ENCODE results near the gene SMYD2. TPM values are rescaled to one million over a fixed set of nuclear protein-coding genes. Genes with fewer than 3 reads are reported as not detected.

SMYD2 gene
- total RNA-seq, 1 donor from 2014 or later: 20.0 TPM

GRCh38 chr1:214328770-214329469 is 48.0 kb downstream of the SMYD2 start:
- DNase-seq (ENCODE audit: low read depth): peak; percentile 85

DNA sequence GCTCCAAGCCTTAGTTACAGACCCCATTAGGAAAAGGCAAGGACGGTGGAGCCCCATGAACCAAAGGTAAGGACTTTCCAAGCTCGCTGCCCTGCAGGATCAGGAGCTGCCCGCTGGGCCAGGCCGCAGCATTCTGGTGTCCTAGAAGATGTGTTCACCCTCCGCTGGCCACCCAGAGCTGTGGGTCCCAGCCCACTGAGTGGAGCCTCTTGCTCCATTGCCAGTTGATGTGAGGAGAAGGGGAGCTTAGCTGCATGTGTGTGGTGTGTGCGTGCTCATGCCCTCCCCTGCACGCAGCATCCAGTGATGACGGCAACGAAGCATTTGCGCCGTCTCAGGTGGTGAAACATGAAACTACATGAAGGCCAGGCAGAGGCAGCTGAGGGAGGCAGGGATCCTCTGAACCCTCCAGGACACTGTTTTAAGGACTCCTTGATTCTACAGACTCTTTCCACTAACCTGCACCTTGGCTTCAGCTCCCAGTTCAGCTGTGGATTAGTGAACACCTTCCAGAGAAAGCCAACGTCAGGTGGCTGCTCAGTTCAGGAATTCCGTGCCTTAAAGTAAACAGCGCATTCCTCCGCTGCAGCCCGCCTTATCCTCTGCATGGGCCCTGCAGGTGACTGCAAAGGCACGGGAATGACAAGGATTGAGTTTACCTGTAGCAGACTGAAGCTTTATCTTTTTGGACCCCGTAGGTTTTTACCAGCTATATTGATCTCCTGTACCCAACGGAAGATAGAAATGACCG is 48.7 kb downstream of the SMYD2 start:
- no peak for DNase-seq (ENCODE audit: low read depth)

DNA sequence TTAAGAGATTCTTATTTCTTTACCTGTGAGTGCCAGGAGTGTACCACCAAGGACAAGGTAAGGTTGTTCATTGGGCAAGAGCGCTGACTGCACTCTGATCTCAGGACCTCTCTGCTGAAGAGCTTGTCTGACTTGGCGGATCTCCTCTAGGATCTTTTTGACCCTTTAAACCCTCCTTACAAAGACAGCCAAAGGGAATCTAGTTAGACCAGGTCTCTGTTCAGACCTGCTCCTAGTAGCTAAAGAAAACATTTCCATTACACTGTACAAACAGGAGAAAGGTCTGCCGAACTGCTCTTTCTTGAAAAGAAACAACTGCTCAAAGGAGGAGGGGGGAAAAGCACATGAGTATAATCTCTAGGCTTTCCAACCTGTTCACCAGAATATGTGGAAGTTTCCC is 49.3 kb downstream of the SMYD2 start:
- DNase-seq (ENCODE audit: low read depth): no peak

DNA sequence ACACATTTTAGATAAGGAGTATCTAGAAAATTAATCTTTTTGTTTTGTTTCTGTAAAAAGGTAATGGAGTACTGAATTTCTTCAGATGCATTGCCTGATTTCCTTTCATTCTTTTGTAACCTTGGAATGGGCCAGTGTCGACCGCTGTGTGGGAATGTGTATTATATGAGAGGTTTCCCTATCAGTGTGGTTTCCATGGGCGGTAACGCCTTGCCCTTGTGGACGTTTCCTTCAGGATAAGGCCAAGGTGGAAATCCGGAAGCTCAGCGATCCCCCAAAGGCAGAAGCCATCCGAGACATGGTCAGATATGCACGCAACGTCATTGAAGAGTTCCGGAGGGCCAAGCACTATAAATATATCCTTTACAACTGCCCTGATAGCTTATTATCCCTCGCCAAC is 49.8 kb downstream of the SMYD2 start:
- no peak for DNase-seq (ENCODE audit: low read depth)

DNA sequence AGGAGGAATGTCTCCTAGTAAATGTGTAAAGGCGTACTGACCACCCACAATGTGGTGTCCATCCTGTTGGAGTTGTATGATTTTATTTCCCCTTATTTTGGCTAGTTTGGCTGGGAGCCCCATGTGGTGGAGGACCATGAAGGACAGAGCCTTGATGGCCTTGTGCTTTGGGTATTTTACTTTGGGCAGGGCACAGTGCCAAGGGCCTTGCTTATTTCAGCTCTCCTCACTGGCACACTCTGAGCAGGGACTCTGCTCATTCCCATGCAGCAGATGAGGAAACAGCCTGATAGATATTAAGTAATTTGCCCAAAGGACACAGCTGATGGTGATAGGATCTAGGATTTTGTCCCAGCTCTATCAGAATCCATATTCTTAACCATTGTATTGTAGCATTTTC is 50.2 kb downstream of the SMYD2 start:
- no peak for DNase-seq (ENCODE audit: low read depth)

DNA sequence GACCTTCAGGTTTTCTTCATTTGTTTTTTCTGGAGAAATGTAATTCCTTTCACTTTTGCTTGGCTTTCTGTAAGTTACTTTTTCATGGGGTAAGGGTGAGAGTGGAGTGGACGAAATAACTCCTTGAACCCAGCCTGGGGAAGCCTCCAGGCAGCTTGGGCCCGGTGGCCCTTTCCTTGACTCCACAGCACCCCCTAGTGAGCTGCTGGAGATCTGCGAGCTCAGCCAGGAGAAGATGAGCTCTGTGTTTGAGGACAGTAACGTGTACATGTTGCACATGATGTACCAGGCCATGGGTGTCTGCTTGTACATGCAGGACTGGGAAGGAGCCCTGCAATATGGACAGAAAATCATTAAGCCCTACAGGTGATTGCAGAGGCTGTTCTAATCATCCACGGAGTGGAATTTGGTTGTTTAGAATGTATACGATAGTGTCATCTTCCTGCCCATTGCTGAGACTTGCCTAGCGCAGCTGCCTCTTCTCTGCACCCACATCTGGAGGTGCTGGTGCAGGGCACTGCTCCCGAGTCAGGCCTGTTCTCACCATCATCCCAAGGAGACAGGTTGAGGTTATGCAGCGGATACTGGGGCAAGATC is 51.0 kb downstream of the SMYD2 start:
- peak; percentile 33 for DNase-seq (ENCODE audit: low read depth)

DNA sequence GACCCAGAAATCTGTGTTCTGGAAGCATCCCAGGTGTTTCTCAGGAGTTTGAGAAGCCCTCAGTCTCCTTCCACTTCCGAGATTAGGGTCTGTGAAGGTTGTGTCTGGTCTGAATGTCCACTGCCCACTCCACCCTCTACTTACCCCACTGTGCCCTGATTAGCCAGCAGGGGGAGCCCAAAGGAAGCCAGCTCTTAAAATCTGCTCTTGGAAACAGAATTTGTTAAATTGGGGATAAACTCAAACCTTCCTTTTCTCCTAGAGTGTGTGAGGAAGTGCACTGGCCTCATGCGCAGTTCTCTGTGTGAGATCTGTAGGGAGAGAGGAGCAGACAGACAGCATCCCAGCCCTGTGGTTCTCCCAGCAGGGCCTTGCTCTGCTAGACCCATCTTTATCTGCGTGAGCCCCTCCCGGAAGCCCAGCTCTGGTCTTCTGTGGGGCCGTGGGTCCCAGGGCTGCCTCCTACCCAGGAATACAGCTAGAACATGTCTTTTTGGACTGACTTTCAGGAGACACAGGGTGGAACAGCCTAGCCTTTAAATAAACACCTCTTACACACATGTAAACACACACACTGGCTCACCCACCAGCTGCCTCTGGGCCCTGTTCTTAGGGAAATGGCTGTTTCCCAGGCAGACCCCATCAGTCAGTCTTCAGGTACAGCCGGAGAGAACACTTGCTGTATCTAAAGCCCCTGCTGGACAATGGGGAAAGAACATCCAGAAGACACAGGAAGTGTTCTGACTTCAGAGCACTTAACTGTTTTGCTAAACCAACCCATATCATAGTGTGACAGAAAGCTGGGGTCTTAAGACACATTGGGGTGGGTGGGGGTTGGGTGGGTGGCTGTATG is 52.2 kb downstream of the SMYD2 start:
- DNase-seq (ENCODE audit: low read depth): peak; percentile 72

DNA sequence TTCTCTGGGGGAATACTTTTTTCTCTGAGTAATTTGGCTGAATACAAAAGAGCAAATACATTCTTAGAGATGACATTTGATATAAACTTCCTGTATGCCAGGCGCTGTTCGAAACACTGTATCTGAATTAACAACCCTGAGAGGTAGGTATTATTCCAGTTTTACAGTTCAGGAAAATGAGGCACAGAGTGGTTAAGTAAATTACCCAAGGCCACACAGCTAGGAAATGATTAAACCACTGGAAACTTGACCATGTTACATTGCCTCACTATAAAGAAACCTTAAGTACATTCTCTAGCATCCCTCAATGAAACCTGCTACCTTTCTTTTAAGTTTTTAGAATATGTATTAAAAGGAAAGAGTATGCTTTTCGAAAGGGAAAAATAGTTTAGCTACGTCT is 54.6 kb downstream of the SMYD2 start:
- no peak for DNase-seq (ENCODE audit: low read depth)

GRCh38 chr1:214337015-214337414 is 56.1 kb downstream of the SMYD2 start:
- peak; percentile 32 for DNase-seq (ENCODE audit: low read depth)

DNA sequence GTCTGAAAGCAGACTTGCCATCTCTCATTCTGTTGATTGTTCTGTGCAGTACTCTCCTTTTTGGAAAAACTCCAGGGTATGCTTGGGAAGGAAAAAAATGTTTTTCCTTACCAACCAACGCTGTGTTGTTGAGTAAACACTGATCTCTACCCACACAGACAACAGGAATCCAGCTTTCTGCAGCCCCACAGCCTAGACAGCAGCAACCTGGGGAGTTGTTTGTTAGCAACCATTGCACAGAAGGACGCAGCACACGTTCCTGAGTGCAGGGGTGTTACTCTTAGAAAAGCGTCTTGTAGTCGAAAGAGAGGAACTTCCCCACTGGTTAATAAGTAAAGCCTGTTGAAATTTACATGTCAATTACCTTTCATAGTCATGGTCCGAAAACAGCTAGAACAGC is 56.6 kb downstream of the SMYD2 start:
- DNase-seq (ENCODE audit: low read depth): peak; percentile 71

GRCh38 chr1:214338212-214338611 is 57.3 kb downstream of the SMYD2 start:
- no peak for DNase-seq (ENCODE audit: low read depth)

GRCh38 chr1:214341459-214341858 is 60.5 kb downstream of the SMYD2 start:
- DNase-seq (ENCODE audit: low read depth): no peak

DNA sequence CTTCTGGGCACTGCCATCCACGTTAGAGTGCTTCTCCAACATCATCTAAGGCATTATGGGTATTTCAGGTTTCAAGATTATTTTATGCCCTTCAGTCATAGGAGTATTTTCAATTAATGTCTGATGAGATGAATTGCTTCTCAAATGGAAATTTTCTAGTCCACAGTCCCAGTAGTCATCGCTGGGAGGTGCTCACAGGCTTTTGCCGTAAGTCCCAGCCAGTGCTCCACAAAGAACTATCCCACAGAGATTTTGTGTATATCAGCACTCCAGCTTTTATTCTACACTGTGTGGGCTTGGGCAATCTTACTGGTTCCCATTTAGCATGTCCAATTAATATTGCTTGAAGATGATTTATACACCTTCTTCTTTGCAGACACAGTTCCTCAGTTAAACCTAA is 61.0 kb downstream of the SMYD2 start:
- no peak for DNase-seq (ENCODE audit: low read depth)

DNA sequence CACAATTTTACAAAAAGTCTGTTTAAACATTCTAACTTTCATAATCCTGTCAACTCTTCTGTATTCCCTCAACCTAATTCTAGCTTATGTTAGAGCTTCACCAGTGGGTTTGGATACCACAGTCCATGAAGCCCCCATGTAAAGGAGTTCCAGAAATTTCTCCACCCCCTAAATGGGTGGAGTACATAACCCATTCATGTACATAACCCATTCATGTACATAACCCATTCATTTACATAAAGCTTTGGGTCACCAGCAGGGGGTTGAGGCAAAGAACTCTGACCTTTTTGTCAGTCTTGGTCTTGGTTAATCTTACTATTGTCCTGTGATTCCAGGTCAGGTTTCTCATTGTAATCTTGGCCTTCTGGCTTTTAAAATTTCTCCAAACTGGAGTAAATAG is 61.6 kb downstream of the SMYD2 start:
- DNase-seq (ENCODE audit: low read depth): no peak

- no peak for DNase-seq (ENCODE audit: low read depth)
Measured at GRCh38 chr1:214344897-214345296, 63.9 kb downstream of the SMYD2 start.

GRCh38 chr1:214349008-214349407 is 68.0 kb downstream of the SMYD2 start:
- no peak for DNase-seq (ENCODE audit: low read depth)

- peak; percentile 55 for DNase-seq (ENCODE audit: low read depth)
Measured at GRCh38 chr1:214349781-214350180, 68.8 kb downstream of the SMYD2 start.

GRCh38 chr1:214351551-214352277 is 70.8 kb downstream of the SMYD2 start:
- peak; percentile 65 for DNase-seq (ENCODE audit: low read depth)

- DNase-seq (ENCODE audit: low read depth): peak; percentile 31
Measured at GRCh38 chr1:214352838-214353237, 71.9 kb downstream of the SMYD2 start.

- DNase-seq (ENCODE audit: low read depth): no peak
Measured at GRCh38 chr1:214354440-214355148, 73.6 kb downstream of the SMYD2 start.

Measured in myocyte (in vitro differentiated cells).